GM21529 (cell line): ENCODE results near the gene PEG3.

Experiments
- ATAC-seq: cut with Tn5 transposase; IDR thresholded peaks from one replicate; pipeline ENCODE4 v1.9.1; 2021; ENCODE audit not compliant: unreplicated experiment

Gene PEG3

GRCh38 chr19:56839652-56840450 lies 675 bp downstream of the PEG3 start:
- ATAC-seq: no peak

GRCh38 chr19:56838909-56839651 lies 1.4 kb downstream of the PEG3 start:
- ATAC-seq: no peak

- no peak for ATAC-seq
Observed at GRCh38 chr19:56838024-56838908, 2.3 kb downstream of the PEG3 start.

- no peak for ATAC-seq
Observed at GRCh38 chr19:56837492-56838023, 3.0 kb downstream of the PEG3 start.

- no peak for ATAC-seq
Observed at GRCh38 chr19:56837004-56837403, 3.5 kb downstream of the PEG3 start.

GRCh38 chr19:56836059-56836458 lies 4.5 kb downstream of the PEG3 start:
- no peak for ATAC-seq

GRCh38 chr19:56835401-56835800 lies 5.1 kb downstream of the PEG3 start:
- no peak for ATAC-seq

- no peak for ATAC-seq
Observed at GRCh38 chr19:56834564-56835375, 5.8 kb downstream of the PEG3 start.

GRCh38 chr19:56832352-56832928 lies 8.1 kb downstream of the PEG3 start:
- ATAC-seq: no peak

GRCh38 chr19:56831255-56831654 lies 9.3 kb downstream of the PEG3 start:
- no peak for ATAC-seq

- ATAC-seq: no peak
Observed at GRCh38 chr19:56829596-56829995, 10.9 kb downstream of the PEG3 start.

GRCh38 chr19:56827708-56828107 lies 12.8 kb downstream of the PEG3 start:
- no peak for ATAC-seq

- no peak for ATAC-seq
Observed at GRCh38 chr19:56823956-56824355, 16.6 kb downstream of the PEG3 start.

GRCh38 chr19:56823417-56823816 lies 17.1 kb downstream of the PEG3 start:
- ATAC-seq: no peak

GRCh38 chr19:56822755-56823154 lies 17.8 kb downstream of the PEG3 start:
- ATAC-seq: no peak

GRCh38 chr19:56821675-56822074 lies 18.9 kb downstream of the PEG3 start:
- no peak for ATAC-seq

GRCh38 chr19:56821209-56821608 lies 19.3 kb downstream of the PEG3 start:
- no peak for ATAC-seq

- no peak for ATAC-seq
Observed at GRCh38 chr19:56819166-56819565, 21.4 kb downstream of the PEG3 start.

- ATAC-seq: no peak
Observed at GRCh38 chr19:56814656-56815055, 25.9 kb downstream of the PEG3 start.

GRCh38 chr19:56813531-56813930 lies 27.0 kb downstream of the PEG3 start:
- ATAC-seq: no peak
